Inferior parietal cortex (tissue), 1 donor: ENCODE measurements around the gene SULT1C4.

ENCODE experiments used
- DNase-seq: peaks from one replicate; pipeline ENCODE4 v3.0.0-alpha.2; 2016; ENCODE audit errors: extremely low spot score

SULT1C4 gene

DNA sequence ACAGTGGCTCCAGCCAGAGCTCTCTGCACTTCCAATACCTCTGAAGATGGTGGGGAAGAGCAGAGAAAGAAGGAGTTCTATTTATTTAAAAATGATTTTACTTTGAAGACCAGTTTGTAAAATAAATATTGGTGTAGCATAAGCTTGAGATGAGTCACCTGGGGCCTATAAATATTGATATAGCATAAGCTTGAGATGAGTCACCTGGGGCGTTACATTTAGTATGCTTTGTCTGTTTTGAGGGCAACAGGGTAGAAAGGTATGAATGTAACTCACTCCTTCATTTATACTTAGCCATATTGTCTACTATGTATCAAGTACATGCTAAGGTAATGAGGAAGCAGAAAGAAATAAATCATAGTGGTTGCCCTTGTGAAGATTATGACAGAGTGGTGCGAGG, 7.7 kb upstream of the SULT1C4 start:
- no peak for DNase-seq

DNA sequence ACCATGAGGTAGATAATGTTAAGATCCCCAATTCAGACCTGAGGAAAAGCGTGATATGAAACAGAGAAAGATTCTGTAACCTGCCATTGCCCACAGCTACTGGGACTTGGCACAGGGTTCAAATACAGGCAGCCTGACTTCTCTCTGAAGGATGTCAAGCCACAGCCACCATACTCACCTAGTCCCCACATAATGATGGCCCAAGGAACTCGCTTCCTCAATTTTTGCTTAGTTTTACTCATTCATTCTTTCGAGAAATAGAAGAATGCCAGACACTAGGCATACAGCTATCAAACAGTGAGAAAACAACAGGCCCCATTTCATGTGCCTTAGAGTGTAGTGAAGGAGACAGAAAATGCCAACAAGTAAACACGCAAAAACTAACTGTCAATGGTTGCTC, 980 bp upstream of the SULT1C4 start:
- no peak for DNase-seq

DNA sequence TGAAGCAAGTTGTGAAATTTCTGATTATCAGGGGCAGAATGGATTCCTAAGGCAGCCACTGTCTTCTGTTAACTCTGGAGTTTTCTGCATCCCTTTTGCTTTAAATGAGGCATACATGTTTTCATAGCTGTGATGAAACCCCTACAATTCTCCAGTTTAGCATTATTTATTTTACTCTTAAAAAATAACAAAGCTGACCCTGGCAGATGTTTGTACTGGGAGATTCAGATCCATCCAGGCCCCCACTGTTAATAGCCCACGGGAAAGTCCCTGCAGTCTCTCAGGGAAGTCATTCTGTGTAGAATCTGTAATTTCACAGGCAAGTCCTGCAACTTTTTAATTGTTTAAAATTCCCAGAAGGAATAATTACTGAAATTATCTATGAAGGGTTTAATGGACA, 353 bp upstream of the SULT1C4 start:
- no peak for DNase-seq

DNA sequence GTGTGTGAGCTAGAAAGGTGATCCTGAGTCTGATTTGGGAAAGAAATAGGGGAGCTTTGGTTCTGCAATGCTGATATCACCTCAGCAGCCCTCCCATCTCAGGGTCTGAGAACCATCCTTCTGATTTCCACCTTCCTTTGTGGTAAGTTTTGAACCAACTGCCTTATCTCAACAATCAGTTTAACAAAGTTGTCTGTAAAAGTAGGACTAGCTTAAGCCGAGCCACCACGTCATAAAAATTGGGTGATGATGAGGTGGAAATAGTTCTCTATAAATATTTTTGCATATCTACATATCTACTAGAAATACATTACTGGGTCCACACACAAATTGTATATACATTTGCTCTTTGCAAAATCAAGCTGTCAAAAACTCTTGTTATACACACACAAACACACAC, 1.1 kb downstream of the SULT1C4 start:
- DNase-seq: no peak

DNA sequence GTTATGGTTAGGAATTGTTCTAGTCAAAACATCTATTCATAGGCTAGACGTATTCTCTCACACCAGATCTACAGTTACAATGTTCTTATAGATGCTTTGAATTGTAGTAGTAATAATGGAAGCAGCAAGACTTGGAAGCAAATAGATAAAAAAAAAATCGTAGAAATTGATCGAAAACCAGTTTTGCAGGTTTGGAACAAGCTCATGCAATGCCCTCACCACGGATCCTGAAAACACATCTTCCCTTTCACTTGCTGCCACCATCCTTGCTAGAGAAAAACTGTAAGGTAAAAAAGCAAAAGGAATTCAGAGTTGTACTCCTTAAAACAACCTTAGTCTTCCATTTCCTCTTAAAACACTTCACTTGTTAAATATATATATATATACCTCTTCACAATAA, 4.4 kb downstream of the SULT1C4 start:
- DNase-seq: no peak

DNA sequence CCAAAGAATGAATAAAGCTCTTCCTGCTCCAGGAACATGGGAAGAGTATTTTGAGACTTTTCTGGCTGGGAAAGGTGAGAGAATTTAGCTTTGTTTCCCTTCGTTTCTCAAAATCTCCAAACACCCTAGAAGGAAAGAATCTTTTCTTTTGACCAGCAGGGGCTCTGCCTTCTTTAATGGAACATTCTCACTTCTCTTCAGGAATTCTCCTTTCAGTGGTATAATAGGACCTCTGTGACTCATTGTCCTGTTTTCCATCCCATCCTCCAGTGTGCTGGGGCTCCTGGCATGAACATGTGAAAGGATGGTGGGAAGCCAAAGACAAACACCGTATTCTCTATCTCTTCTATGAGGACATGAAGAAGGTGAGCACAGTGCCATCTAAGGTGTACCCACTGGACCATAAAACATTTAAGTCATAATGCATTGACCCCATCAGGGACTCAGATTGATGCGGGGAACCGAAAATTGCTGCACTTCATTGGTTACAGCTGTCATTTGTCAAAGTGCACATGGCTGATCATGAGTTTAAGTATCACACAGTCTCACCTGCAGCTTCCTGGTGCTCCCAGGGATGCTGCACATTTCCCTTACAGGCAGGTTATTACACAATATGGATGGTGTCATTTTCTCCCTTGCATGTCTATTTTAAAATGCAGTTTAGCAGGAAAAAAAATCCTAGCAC, 5.5 kb downstream of the SULT1C4 start:
- no peak for DNase-seq

DNA sequence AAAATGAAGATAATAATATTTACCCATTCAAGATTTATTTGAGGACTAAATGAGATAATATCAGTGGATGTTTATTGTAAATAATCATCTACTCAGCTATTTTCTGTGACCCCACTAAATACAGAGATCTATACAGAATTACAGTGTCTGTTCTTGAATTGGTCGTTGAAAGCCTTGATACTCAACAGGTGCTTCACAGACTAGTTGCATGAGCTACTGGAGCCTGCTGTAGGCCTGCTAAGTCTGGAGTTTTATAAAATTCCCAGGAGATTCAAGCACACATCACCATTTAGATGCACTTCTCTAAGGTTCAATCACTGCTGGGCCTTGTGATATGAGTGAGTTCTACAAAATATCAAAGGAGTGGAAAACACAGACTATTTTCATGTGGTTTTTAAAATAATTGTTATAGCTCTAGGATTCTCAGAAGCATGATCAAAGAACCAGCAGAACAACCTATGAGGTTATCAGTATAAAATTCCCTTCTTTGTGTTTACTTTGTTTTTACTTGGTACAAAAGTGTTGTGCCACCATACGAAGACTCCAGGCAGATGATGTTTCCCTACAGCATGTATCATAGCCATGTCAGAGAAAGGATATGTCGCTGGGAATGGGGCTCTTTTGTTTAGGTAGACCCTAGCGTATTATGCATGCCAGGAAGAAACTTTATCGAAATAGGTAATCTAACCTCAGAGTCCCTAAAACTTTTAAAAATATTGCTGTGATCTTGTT, 7.1 kb downstream of the SULT1C4 start:
- no peak for DNase-seq

DNA sequence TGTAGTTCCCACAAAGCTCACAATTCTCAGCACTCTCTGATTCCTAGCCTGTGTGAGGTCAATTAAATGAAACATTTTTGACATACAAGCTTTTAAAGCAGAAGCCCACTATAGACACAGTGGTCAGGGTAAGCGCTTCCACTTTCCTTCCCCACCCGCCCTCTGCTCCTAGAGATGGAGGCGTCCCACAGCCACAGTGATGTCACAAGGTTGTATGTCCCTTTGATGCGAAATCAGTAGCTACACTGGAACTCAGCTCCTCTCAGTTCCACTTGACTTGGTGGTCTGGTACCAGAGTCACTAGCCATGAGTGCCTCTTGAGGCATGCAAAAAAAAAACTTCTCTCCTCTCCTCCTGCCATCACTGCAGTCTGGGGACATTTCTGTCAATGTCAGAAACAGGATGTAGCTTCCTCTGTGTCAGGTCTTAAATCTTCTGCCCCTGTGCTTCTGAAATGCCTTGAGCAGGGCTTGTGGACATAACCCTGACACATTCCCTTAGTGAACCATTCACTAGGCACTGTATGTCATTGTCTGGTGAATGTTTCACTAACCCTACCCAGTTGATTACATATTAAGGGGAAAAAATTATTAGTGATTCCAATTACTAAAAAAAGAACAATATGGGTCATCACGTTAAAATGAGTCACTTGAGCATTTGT, 7.8 kb downstream of the SULT1C4 start:
- no peak for DNase-seq

DNA sequence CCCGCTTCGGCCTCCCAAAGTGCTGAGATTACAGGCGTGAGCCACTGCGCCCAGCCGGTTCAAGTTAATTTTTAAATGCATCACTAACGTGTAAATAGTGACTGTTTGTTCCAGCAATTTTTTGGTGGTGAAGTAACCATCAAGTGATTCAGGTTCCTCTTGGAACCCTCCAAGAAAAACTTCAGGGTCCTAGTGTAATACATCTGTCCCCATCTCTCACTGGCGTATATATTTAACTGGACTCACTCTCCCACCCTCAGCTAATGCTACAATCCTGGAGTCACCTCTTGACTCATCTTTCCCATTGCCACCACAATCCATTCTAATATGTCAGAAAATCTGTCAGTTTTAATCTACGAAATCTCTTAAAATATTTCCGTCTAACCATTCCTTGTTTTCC, 10.3 kb downstream of the SULT1C4 start:
- DNase-seq: no peak

DNA sequence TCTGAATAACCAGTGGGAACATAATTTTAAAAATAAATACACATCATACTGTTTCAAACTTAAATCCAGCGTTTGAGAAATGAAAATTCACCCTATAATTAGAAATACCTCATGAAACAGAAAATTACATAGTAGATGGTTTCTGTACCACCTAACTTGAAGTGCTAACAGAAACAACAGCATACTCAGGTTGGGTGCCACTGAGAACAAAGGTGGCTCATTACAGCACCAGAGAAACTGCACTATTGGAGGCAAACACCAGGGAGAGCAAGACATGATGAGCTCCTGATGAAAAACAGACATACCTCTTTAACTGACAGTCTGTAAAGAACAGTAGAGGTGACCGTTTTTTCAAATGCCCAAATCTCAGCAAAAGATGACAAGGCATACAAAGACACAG, 12.6 kb downstream of the SULT1C4 start:
- no peak for DNase-seq

DNA sequence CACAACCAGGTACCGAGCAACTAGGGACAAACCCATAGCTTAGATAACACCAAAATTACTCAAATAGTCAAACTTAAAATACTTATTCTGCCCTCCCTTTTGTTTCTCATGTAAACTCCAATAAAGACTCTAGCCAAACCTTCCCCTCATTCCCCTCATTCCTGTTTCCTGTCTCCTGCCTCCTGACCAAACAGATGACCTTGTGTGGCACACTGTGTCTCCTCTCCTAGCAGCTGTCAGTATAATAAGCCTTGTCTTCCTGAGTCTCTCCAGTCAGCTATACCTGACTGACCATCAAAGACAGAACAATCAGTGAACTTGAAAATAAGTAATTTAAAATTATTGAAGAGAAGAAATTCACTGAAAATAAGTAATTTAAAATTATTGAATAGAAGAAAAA, 14.3 kb downstream of the SULT1C4 start:
- DNase-seq: no peak

DNA sequence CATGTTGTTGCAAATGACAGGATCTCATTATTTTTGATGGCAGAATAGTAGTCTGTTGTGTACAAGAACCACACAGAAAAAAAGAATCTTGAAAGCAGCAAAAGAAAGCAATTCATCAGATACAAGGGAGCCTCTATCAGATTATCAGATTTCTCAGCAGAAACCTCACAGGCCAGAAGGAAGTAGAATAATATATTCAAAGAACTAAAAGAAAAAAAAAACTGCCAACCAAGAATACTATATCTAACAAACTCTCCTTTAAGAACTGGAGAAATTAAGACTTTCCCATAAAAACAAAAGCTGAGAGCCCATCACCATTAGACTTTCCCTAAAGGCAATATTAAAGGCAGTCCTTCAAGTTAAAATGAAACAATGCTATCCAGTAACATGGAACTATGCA, 15.4 kb downstream of the SULT1C4 start:
- no peak for DNase-seq

DNA sequence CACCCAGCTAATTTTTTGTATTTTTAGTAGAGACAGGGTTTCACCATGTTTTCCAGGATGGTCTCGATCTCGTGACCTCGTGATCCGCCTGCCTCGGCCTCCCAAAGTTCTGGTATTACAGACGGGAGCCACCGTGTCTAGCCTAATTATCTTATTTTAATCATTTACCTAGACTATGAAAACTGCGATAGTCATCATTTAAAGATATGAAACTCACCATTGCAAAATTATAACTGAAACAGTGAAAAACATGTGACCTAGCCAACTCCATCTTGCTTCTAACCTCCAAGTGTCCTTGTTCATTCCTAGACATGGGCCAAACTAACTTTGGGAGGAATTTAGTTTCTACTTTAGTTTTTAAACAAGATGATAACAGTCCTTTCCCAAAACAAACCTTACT, 17.4 kb downstream of the SULT1C4 start:
- DNase-seq: no peak

DNA sequence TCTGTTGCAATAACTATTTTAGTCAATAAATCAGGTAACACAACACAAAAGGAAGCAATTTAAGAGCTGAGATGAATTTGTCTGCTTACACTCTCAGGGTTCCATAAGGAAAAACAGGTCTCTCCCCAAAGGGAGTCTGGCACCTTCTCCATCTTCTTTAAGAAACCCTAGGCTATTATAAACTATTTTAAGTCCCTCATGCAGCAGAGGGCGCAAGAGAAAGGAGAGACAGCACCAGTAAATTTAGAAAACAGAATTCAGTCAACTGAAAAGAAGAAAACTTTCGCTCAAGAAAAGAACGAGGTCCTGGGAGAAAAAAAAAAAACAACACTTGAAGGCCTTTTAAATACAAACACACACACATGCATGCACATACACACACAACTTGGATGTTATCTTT, 19.1 kb downstream of the SULT1C4 start:
- no peak for DNase-seq

DNA sequence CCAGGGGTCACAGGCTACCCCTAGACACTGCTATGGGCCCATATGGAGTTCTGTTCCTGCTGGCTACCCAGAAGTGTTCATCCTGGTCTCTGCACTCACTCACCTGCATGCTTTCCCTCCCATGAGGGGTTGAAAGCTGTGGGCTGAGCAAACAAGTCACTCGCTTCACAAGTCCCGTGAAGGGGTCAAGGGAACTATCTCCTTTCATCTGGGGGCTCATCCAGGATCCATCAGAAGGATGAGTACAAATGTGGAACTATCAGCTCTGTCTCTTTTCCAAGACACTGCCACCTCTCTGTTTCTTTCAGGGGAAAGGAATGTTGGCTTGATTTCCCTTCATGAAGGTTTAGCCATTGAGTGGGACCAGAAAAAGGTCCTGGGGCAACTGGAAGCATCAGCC, 21.7 kb downstream of the SULT1C4 start:
- DNase-seq: no peak

DNA sequence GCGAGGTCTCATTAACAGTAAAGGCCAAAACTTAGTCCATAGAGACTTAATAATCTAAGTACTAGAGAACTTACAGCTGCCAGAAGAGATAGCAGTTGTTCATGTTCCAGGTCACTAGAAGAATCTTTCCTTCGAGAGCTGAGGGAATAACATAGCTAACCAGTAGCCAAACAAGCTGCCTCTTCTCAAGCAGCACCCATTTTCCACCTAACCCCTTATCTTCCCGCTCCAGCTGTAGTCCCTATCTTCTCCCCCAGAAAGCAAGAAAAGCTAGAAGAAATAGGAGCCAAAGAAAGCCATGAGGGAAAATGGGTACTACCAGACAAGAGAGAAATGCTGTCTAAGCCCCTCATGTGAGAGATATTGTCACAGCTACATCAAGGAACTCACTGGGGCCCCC, 24.0 kb downstream of the SULT1C4 start:
- no peak for DNase-seq

DNA sequence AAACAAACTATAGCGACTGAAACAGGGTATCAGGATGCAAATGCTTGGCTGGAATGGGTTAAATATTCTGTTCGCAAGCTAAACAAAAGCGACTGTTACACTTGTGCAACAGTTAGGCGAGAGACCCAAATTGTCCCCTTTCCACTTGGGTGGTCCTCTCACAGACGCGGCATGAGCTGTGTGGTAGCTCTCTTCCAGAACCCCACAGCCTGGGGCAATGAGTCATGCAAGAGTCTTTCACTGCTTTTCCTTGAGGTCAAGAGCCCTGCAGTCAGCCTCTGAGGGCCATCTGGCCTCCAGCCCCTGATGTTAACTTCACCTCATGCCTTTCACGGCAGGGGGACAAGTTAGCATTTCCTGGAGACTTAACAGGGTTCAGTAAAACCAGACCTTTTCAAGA, 25.7 kb downstream of the SULT1C4 start:
- no peak for DNase-seq

DNA sequence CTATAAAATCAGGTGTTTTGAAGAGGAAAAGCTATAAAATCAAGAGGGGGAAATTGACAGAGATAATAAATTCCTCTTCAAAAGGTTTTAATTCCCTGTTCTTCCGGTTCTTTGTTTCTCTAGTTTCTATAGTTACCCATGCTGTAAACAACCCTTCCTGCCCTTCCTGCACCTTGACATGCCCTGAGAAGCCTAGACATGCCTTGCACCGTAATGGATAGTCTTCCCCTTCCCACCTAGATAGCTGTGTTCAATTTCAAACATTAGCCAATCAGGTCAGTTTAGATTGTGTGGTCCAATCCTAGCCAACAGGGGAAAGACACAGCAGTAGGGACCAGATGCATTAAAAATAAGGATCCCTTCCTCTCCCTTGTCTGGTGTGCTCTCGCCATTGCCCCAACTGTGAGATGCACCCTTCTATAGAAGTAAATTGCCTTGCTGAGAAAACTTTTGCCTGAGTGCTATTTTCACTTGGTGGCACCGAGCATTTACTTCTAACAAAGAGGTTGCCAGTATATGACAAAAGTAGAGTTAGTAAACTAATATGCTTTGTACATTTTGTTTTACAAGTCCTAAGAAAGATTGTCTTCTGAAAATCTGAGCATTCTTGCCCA, 27.1 kb downstream of the SULT1C4 start:
- no peak for DNase-seq

DNA sequence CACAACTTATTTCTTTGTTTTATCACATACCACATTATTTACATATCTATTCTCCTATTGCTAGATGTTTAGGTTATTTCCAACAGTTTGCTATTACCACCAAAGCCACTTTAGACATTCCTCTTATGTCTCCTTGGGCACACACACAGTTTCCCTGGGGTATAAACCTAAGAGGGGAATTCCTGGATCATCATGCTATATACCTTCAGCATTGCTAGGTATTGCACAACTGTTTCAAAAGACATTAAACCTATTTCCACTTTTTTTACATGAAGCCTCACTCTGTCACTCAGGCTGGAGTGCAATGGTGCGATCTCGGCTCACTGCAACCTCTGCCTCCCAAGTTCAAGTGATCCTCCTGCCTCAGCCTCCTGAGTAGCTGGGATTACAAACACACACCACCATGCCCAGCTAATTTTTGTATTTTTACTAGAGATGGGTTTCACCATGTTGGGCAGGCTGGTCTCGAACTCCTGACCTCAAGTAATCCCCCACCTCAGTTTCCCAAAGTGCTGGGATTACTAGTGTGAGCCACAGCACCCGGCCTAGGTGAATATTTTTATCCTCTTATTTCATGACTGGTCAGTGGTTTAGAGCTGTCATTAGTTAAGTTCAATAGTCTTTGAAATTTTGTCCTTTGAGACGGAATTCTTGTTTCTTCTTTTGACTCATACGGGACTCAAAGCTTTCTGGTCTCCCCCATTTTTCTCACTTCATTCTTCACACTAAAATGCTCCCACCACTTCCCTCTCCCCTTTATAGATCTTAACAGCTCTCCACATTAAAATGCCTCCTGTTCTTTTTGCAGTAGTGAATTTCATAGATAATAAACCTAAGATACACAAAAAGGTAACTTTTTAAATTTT, 30.3 kb downstream of the SULT1C4 start:
- DNase-seq: no peak

DNA sequence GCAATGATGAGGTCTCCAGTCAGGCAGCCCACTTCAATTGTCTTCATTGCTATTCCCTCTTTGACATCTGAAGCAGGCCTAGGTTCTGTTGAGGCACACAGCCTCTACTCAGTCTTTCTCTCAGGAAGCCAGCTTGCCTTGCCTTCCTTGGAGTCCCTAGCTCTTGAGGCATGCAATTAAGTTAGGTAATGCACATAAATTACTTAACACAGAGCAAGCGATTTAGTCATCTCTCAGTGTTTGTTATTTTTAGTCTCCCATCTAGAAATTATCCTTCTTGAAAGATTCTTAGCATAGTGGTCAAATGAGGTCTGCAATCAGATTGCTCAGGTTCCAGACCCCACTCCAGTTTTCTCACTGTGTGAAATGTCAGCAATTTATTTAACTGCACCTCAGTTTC, 32.0 kb downstream of the SULT1C4 start:
- no peak for DNase-seq

DNA sequence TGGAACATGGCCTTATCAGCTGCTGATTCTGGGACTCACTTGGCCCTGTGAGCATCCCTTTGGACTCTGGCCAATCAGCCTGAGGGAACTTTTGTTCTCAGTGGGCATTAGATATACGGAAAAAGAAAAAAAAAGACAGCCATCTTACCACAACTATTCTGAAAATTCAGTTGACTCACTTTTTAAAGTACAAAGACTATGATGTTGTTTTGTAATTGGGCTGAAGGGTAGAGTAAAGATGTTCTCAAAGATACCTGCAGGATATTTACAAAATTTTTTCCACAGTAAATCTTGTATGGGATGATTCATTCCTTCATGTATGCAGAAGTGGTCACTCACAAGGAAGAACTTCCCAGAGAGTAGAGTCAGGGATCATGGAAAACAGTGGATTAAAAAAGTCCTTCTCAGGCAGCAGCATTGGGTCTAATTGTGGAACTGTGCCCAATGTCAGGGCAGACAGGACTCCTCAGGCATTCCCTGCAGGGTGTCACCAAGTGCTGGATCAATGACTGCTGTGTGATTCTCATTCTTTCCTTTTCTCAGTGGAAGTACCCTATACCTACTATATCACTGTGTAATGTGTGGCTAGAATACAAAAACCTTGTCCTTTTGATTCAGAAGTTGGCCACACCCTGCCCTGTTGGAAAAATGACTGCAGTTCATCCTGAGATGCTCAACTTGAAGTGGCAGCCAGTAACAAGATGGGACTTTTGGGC, 35.4 kb downstream of the SULT1C4 start:
- DNase-seq: no peak
